DOHH2 (cell line): ENCODE data around the gene GKN1.

Experiments used
- EZH2phosphoT487 ChIP-seq: fragments of 200-600 bp; sonication (generic); IDR thresholded peaks from 2 replicates; pipeline ENCODE4 v1.6.1; 2017; ENCODE audit warnings: borderline replicate concordance, mild to moderate bottlenecking, antibody characterized with exemption, low read length, moderate library complexity, mixed read lengths
- TF ChIP-seq, protein P1 (sequence below): fragments of 200-600 bp; sonication (generic); IDR thresholded peaks from one replicate; pipeline ENCODE4 v1.5.1; 2014; ENCODE audit warnings: antibody characterized with exemption, mild to moderate bottlenecking, low read depth, low read length; ENCODE audit not compliant: poor library complexity, severe bottlenecking

DNA sequence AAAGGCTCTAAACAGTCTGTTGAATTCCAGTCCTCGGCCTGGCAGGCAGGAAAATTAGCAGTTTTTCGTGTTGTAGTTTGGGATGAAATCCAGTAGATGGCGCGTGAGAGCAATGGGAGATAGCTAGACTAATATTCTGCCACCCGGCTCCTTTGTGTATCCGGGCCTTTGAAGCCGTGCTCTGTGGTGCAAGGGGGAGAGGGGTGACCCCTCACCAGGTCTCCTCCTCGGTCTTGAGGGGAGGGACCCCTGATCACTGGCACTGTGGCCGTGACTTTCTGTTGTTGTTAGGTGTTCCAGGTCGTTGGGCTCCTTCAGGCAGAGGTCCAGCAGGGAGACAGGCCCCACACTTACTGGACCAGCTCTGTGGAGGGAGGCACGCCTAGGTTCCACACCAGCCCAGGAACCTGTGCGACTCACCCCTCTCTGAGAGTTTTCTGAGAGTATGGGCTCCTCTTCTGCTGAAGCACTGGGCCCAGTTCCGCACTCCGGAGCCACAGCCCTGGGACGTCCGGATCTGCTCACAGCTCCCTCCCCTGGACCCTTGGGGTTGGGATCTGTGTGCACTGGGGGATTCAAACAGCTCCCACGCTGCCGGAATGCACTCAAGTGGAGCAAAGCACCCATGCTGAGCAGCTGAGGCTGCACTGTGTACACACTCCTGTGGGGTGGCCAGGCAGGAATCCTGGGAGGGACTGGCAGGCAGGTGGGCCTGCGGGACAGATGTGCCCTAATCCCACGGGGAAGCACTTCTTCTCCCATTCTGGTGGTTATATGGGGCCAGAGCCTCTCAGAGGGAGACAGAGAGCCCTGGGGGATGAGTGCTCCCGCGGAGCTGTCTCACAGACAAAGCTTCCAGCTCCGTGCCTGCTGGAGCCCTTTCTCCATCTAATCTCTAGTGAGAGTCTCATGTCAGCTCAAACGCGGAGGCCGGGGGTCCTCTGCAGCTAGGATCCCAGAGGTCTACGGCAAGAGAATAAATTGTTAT, 30.6 kb upstream of the GKN1 start:
- TF ChIP-seq, protein P1, sequence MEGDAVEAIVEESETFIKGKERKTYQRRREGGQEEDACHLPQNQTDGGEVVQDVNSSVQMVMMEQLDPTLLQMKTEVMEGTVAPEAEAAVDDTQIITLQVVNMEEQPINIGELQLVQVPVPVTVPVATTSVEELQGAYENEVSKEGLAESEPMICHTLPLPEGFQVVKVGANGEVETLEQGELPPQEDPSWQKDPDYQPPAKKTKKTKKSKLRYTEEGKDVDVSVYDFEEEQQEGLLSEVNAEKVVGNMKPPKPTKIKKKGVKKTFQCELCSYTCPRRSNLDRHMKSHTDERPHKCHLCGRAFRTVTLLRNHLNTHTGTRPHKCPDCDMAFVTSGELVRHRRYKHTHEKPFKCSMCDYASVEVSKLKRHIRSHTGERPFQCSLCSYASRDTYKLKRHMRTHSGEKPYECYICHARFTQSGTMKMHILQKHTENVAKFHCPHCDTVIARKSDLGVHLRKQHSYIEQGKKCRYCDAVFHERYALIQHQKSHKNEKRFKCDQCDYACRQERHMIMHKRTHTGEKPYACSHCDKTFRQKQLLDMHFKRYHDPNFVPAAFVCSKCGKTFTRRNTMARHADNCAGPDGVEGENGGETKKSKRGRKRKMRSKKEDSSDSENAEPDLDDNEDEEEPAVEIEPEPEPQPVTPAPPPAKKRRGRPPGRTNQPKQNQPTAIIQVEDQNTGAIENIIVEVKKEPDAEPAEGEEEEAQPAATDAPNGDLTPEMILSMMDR = peak; percentile 87
- no peak for TF ChIP-seq EZH2phosphoT487
